Neuronal stem cell (in vitro differentiated cells): Measurements from ENCODE around the gene C3orf38.
A peak's percentile ranks its signal among the peaks of the same experiment; 100 is the strongest.

Source experiments
- DNase-seq: peaks from one replicate; pipeline ENCODE4 v3.0.0-alpha.2; 2013; ENCODE audit warnings: low spot score
- H2AFZ ChIP-seq: one replicate; pipeline ENCODE4 v1.6.1; 2013; ENCODE audit warnings: mild to moderate bottlenecking, low read length, inconsistent platforms
- H2AK5ac ChIP-seq: 2 replicates; pipeline ENCODE4 v1.6.1; 2013; ENCODE audit warnings: low read depth, mild to moderate bottlenecking, inconsistent platforms, low read length, moderate library complexity, mixed read lengths
- H2BK120ac ChIP-seq: 2 replicates; pipeline ENCODE4 v1.6.1; 2013; ENCODE audit warnings: low read depth, mild to moderate bottlenecking, inconsistent platforms, low read length, moderate library complexity, mixed read lengths
- H2BK12ac ChIP-seq: one replicate; pipeline ENCODE4 v1.6.1; 2013; ENCODE audit warnings: low read length, inconsistent platforms
- H2BK15ac ChIP-seq: 2 replicates; pipeline ENCODE4 v1.6.1; 2013; ENCODE audit warnings: mild to moderate bottlenecking, low read length, inconsistent platforms, mixed read lengths
- H2BK5ac ChIP-seq: one replicate; pipeline ENCODE4 v1.6.1; 2013; ENCODE audit warnings: inconsistent platforms, mild to moderate bottlenecking, low read length, moderate library complexity
- H3K14ac ChIP-seq: one replicate; pipeline ENCODE4 v1.6.1; 2013; ENCODE audit warnings: low read length, inconsistent platforms
- H3K18ac ChIP-seq: 2 replicates; pipeline ENCODE4 v1.6.1; 2013; ENCODE audit warnings: low read length, inconsistent platforms
- H3K23ac ChIP-seq: 2 replicates; pipeline ENCODE4 v1.6.1; 2013; ENCODE audit warnings: low read depth, mild to moderate bottlenecking, mixed read lengths, low read length, inconsistent platforms; ENCODE audit not compliant: poor library complexity
- H3K27ac ChIP-seq: replicated peaks from 3 replicates; pipeline ENCODE4 v1.5.1; 2013; ENCODE audit warnings: low read length, inconsistent platforms
- H3K27me3 ChIP-seq, 3 experiments: 2 replicates each; pipeline ENCODE4 v1.6.1; 2013; ENCODE audit warnings: low read length in 3 of 3, mild to moderate bottlenecking in 2 of 3, inconsistent platforms in 1 of 3, low read depth in 1 of 3, mixed read lengths in 1 of 3, moderate library complexity in 1 of 3; ENCODE audit not compliant: control insufficient read depth in 3 of 3, insufficient read depth in 3 of 3
- H3K36me3 ChIP-seq, 2 donors: replicated peaks in 1 of 2; 2 replicates each; pipeline ENCODE4 v1.6.1; 2013; ENCODE audit warnings: low read length in 2 of 2; ENCODE audit not compliant: control insufficient read depth in 2 of 2, insufficient read depth in 2 of 2
- H3K4ac ChIP-seq: 2 replicates; pipeline ENCODE4 v1.6.1; 2013; ENCODE audit warnings: inconsistent platforms, mild to moderate bottlenecking, low read length, moderate library complexity
- H3K4me1 ChIP-seq, 2 donors: 1 replicate in 1 of 2; 2 replicates in 1 of 2; pipeline ENCODE4 v1.6.1; 2013; ENCODE audit warnings: low read length in 2 of 2, low read depth in 1 of 2; ENCODE audit not compliant: control insufficient read depth in 2 of 2, insufficient read depth in 1 of 2
- H3K4me2 ChIP-seq: one replicate; pipeline ENCODE4 v1.6.1; 2013; ENCODE audit warnings: mild to moderate bottlenecking, low read length, inconsistent platforms; ENCODE audit not compliant: insufficient read depth, poor library complexity, severe bottlenecking
- H3K4me3 ChIP-seq, 2 donors: 2 replicates each; pipeline ENCODE4 v1.5.1; 2013; ENCODE audit warnings: low read length in 2 of 2, mild to moderate bottlenecking in 2 of 2, inconsistent platforms in 1 of 2, moderate library complexity in 1 of 2
- H3K79me1 ChIP-seq: one replicate; pipeline ENCODE4 v1.6.1; 2013; ENCODE audit warnings: low read depth, mild to moderate bottlenecking, inconsistent platforms, low read length, moderate library complexity
- H3K9ac ChIP-seq: one replicate; pipeline ENCODE4 v1.6.1; 2013; ENCODE audit warnings: mild to moderate bottlenecking, low read depth, low read length, inconsistent platforms; ENCODE audit not compliant: poor library complexity
- H3K9me3 ChIP-seq, 2 donors: replicated peaks in 1 of 2; 2 replicates each; pipeline versions ENCODE3 to v1.6.1; 2013; ENCODE audit warnings: low read length in 2 of 2, mild to moderate bottlenecking in 2 of 2, inconsistent platforms in 1 of 2, low read depth in 1 of 2, mixed read lengths in 1 of 2, moderate library complexity in 1 of 2; ENCODE audit not compliant: control insufficient read depth in 2 of 2, insufficient read depth in 1 of 2
- H4K8ac ChIP-seq: one replicate; pipeline ENCODE4 v1.6.1; 2013; ENCODE audit warnings: low read depth, mild to moderate bottlenecking, inconsistent platforms, low read length, moderate library complexity
- H4K91ac ChIP-seq: one replicate; pipeline ENCODE4 v1.6.1; 2013; ENCODE audit warnings: low read length, low read depth, mild to moderate bottlenecking, inconsistent platforms; ENCODE audit not compliant: poor library complexity
- WGBS, 2 donors: extraction: QIAGEN DNeasy Blood & Tissue Kit; methylation state at CpG; one replicate each; pipeline ENCODE4 v1.1.7; 2013; ENCODE audit warnings: missing lambda C conversion rate in 2 of 2, mixed read lengths in 1 of 2; ENCODE audit not compliant: insufficient read length in 2 of 2, insufficient replicate concordance in 1 of 2; ENCODE audit errors: extremely low coverage in 2 of 2; 5-methylcytosine and 5-hydroxymethylcytosine counted together

C3orf38 gene

GRCh38 chr3:88148651-88149050, 1.1 kb upstream of the C3orf38 start:
- H3K4ac ChIP-seq = no peak overlapping the region
- H2BK120ac ChIP-seq = no peak overlapping the region
- no peak overlapping the region for H4K8ac ChIP-seq
- no peak overlapping the region for H3K9ac ChIP-seq
- H3K4me3 ChIP-seq = peak overlapping the region; percentile 95 to 97
- H2BK5ac ChIP-seq = no peak overlapping the region
- peak overlapping the region; percentile 61 for H3K4me2 ChIP-seq
- H2AFZ ChIP-seq = peak overlapping the region; percentile 94
- H3K79me1 ChIP-seq = peaks cover 9% of the 10 kb centered on the region
- H2BK15ac ChIP-seq = no peak overlapping the region
- no peaks in the 10 kb centered on the region for H3K9me3 ChIP-seq
- no CpG with 5 or more reads among the region's 17 CpGs for WGBS, 2 donors
- no peak for DNase-seq
- no peak overlapping the region for H2AK5ac ChIP-seq
- H2BK12ac ChIP-seq = no peak overlapping the region
- H3K36me3 ChIP-seq = peaks cover 0 to 42% of the 10 kb centered on the region in 2 donors
- no peak overlapping the region for H3K14ac ChIP-seq
- no peak overlapping the region for H4K91ac ChIP-seq
- H3K4me1 ChIP-seq = peaks cover 2 to 3% of the 10 kb centered on the region in 2 donors
- no peaks in the 10 kb centered on the region for H3K27me3 ChIP-seq
- H3K23ac ChIP-seq = no peak overlapping the region
- no peak overlapping the region for H3K27ac ChIP-seq
- H3K18ac ChIP-seq = no peak overlapping the region

- Histone ChIP-seq H3K27me3 (no peaks in the 10 kb centered on the region), H2BK5ac (peak overlapping the region; percentile 92), H3K4me2 (peak overlapping the region; percentile 61), H2AK5ac (no peak overlapping the region), H3K14ac (no peak overlapping the region), H2BK120ac (no peak overlapping the region), H2AFZ (peak overlapping the region; percentile 94), H3K36me3 (peaks cover 0 to 43% of the 10 kb centered on the region in 2 donors), H4K91ac (no peak overlapping the region), H3K18ac (no peak overlapping the region), H3K27ac (peak overlapping the region; percentile 94), H3K4me1 (peaks cover 2 to 3% of the 10 kb centered on the region in 2 donors), H3K79me1 (peaks cover 9% of the 10 kb centered on the region), H3K23ac (no peak overlapping the region), H3K9ac (peak overlapping the region; percentile 85), H3K4me3 (peak overlapping the region; percentile 95 to 97), H3K9me3 (no peaks in the 10 kb centered on the region), H3K4ac (no peak overlapping the region), H4K8ac (no peak overlapping the region), H2BK12ac (no peak overlapping the region), H2BK15ac (no peak overlapping the region)
- no CpG with 5 or more reads among the region's 16 CpGs for WGBS, 2 donors
- DNase-seq = no peak
These were observed 654 bp upstream of the C3orf38 start for GRCh38 chr3:88149101-88149508.

GRCh38 chr3:88150371-88150770, 612 bp downstream of the C3orf38 start:
- peak overlapping the region; percentile 94 for H2AFZ ChIP-seq

GRCh38 chr3:88150806-88151205, 1.0 kb downstream of the C3orf38 start:
- Histone ChIP-seq H3K4ac (no peak overlapping the region), H2BK15ac (no peak overlapping the region), H3K4me3 (peak overlapping the region in 1 of 2 donors; percentile 95), H2BK120ac (no peak overlapping the region), H3K23ac (no peak overlapping the region), H2BK12ac (no peak overlapping the region), H3K27me3 (no peaks in the 10 kb centered on the region), H3K9me3 (no peaks in the 10 kb centered on the region), H2BK5ac (no peak overlapping the region), H3K27ac (no peak overlapping the region), H2AFZ (no peak overlapping the region), H3K36me3 (peaks cover 2 to 50% of the 10 kb centered on the region in 2 donors), H2AK5ac (no peak overlapping the region), H3K18ac (no peak overlapping the region), H3K4me1 (peaks cover 2 to 3% of the 10 kb centered on the region in 2 donors), H3K14ac (no peak overlapping the region), H4K91ac (no peak overlapping the region), H3K9ac (no peak overlapping the region), H4K8ac (no peak overlapping the region), H3K79me1 (peaks cover 9% of the 10 kb centered on the region), H3K4me2 (no peak overlapping the region)
- WGBS, 2 donors = no CpG with 5 or more reads among the region's 6 CpGs
- no peak for DNase-seq

More at GRCh38 chr3:88150371-88150770, 612 bp downstream of the C3orf38 start:
- peak overlapping the region; percentile 1 for H3K23ac ChIP-seq
- H3K4ac ChIP-seq = no peak overlapping the region
- WGBS, 2 donors = no CpG with 5 or more reads among the region's 8 CpGs
- DNase-seq = no peak
- no peak overlapping the region for H2BK15ac ChIP-seq
- peak overlapping the region; percentile 93 for H3K9ac ChIP-seq
- H3K27ac ChIP-seq = peak overlapping the region; percentile 94
- H3K36me3 ChIP-seq = peaks cover 2 to 49% of the 10 kb centered on the region in 2 donors
- peak overlapping the region; percentile 32 for H3K4me2 ChIP-seq
- H2AK5ac ChIP-seq = no peak overlapping the region
- H3K18ac ChIP-seq = peak overlapping the region; percentile 97
- H3K79me1 ChIP-seq = peaks cover 9% of the 10 kb centered on the region
- H3K14ac ChIP-seq = no peak overlapping the region
- H3K9me3 ChIP-seq = no peaks in the 10 kb centered on the region
- peak overlapping the region; percentile 94 to 95 for H3K4me3 ChIP-seq
- no peak overlapping the region for H2BK120ac ChIP-seq
- H2BK5ac ChIP-seq = no peak overlapping the region
- peaks cover 2 to 3% of the 10 kb centered on the region in 2 donors for H3K4me1 ChIP-seq
- no peak overlapping the region for H4K8ac ChIP-seq
- no peak overlapping the region for H4K91ac ChIP-seq
- H3K27me3 ChIP-seq = no peaks in the 10 kb centered on the region
- no peak overlapping the region for H2BK12ac ChIP-seq
